Ovary (tissue), 3 donors: ENCODE data around the gene ALCAM.

Experiments used
- POLR2A ChIP-seq: fragments of 450-650 bp; IDR thresholded peaks from one replicate; pipeline ENCODE4 v1.6.1; 2017; ENCODE audit warnings: antibody characterized with exemption, mild to moderate bottlenecking, moderate library complexity
- TF ChIP-seq, protein P1 (sequence below), 3 donors: fragments of 450-650 bp in 2 of 3; fragments of 200-600 bp in 1 of 3; IDR thresholded peaks; one replicate each; pipeline versions ENCODE4 v1.5.1 to v1.8.0; 2016 to 2022; ENCODE audit warnings: antibody characterized with exemption in 3 of 3, mild to moderate bottlenecking in 1 of 3
- donor health status: DM: no; HTN: no; CAD: no.

GRCh38 chr3:105356396-105356795 lies 10.3 kb upstream of the ALCAM start:
- TF ChIP-seq, protein P1, sequence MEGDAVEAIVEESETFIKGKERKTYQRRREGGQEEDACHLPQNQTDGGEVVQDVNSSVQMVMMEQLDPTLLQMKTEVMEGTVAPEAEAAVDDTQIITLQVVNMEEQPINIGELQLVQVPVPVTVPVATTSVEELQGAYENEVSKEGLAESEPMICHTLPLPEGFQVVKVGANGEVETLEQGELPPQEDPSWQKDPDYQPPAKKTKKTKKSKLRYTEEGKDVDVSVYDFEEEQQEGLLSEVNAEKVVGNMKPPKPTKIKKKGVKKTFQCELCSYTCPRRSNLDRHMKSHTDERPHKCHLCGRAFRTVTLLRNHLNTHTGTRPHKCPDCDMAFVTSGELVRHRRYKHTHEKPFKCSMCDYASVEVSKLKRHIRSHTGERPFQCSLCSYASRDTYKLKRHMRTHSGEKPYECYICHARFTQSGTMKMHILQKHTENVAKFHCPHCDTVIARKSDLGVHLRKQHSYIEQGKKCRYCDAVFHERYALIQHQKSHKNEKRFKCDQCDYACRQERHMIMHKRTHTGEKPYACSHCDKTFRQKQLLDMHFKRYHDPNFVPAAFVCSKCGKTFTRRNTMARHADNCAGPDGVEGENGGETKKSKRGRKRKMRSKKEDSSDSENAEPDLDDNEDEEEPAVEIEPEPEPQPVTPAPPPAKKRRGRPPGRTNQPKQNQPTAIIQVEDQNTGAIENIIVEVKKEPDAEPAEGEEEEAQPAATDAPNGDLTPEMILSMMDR (IDR thresholded peaks at IDR 0.05) = no peak
- TF ChIP-seq POLR2A = no peak
